Breast epithelium (tissue), 4 donors: Measurements from ENCODE around the gene CFI. TPM values are rescaled to one million over a fixed set of nuclear protein-coding genes. Genes with fewer than 3 reads are reported as not detected.
A peak's percentile ranks its signal among the peaks of the same experiment; 100 is the strongest.

ENCODE experiments used
- DNase-seq, 2 donors: peaks; one replicate each; pipeline ENCODE4 v3.0.0-alpha.2; 2019; ENCODE audit warnings: low spot score in 2 of 2
- H3K27ac ChIP-seq, 2 donors: fragments of 200-600 bp; sonication (generic) in 1 of 2; one replicate each; pipeline ENCODE4 v1.5.1; 2016 to 2019; ENCODE audit warnings: mild to moderate bottlenecking in 1 of 2
- H3K27me3 ChIP-seq, 2 donors: fragments of 200-600 bp; sonication (generic) in 1 of 2; one replicate each; pipeline versions ENCODE4 v1.5.1 to v1.6.0; 2017 to 2019; ENCODE audit warnings: control low read depth in 1 of 2, mild to moderate bottlenecking in 1 of 2
- H3K36me3 ChIP-seq: fragments of 200-600 bp; one replicate; pipeline ENCODE4 v1.5.1; 2019
- H3K4me1 ChIP-seq, 2 donors: fragments of 200-600 bp; sonication (generic); one replicate each; pipeline ENCODE4 v1.5.1; 2016 to 2019; ENCODE audit warnings: control low read depth in 1 of 2
- H3K4me3 ChIP-seq, 3 donors: fragments of 200-600 bp; sonication (generic); 1 replicate in 2 of 3; 2 replicates in 1 of 3; pipeline ENCODE4 v1.5.1; 2016 to 2019; ENCODE audit warnings: mild to moderate bottlenecking in 3 of 3, moderate library complexity in 2 of 3
- H3K9me3 ChIP-seq, 2 donors: fragments of 200-600 bp; sonication (generic) in 1 of 2; one replicate each; pipeline ENCODE4 v1.5.1; 2016 to 2019; ENCODE audit warnings: control low read depth in 1 of 2
- POLR2A ChIP-seq: fragments of 450-650 bp; IDR thresholded peaks from one replicate; pipeline ENCODE4 v1.6.1; 2016; ENCODE audit warnings: antibody characterized with exemption, mild to moderate bottlenecking, moderate library complexity
- POLR2AphosphoS5 ChIP-seq, 3 donors: sonication (generic); formaldehyde crosslinking; IDR thresholded peaks; one replicate each; pipeline ENCODE4 v1.6.1; 2017; ENCODE audit warnings: antibody characterized with exemption in 3 of 3
- intact Hi-C: fragments of 100-400 bp; cut with DNase I; formaldehyde crosslinking; loops from one replicate; pipeline ENCODE4 v1.15.1; 2023; ENCODE audit warnings: low total_unique reads
- total RNA-seq, 3 donors: library from RNA; depleted of rRNA; stranded (reverse); fragments of >200 nt; gene quantifications; one replicate each; pipeline ENCODE4 v1.1.0, GENCODE V29; 2016
- TF ChIP-seq, protein P1 (sequence below), 3 donors: fragments of 450-650 bp; IDR thresholded peaks; one replicate each; pipeline ENCODE4 v1.5.1; 2016 to 2017; ENCODE audit warnings: antibody characterized with exemption in 3 of 3, mild to moderate bottlenecking in 3 of 3, moderate library complexity in 3 of 3

The CFI gene
- total RNA-seq: 10 to 100 TPM; 15.8 to 56.5 (median 32.1) TPM

DNA sequence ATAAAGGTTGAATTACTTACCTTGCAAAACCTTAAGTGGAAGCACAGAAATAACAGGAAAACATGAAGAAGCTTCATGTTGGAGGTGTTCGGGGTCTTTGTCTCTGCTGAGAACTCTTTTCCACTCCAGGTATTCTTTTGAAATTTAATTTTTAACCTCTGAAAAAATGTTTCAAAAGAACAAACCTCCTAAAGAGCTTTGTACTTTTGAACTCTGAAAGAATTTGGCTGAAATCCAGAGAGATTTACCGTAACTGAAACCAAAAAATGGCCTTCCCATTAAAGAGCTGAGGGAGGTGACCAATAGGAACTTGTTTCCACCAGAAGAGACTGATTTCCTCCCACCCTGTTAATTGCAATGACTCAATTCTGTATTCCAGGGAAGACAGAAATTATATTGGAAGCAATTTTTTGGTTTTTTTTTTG, at the start of gene CFI:
CFI (minus strand) TSS at position 105 of the 425 bp plus-strand sequence; CDS start at position 77, 28 bp downstream.
- intact Hi-C loops: no loop called here
- Histone ChIP-seq H3K36me3 (no peaks in the 10 kb centered on the region), H3K9me3 (peaks cover 0 to 4% of the 10 kb centered on the region in 2 donors), H3K4me1 (no peaks in the 10 kb centered on the region), H3K27me3 (no peaks in the 10 kb centered on the region), H3K4me3 (peak within 1 kb of the TSS; percentile 17 to 51 (median 36)), H3K27ac (peak within 1 kb of the TSS; percentile 56 to 65)
- TF ChIP-seq POLR2A: no peak
- TF ChIP-seq, protein P1, sequence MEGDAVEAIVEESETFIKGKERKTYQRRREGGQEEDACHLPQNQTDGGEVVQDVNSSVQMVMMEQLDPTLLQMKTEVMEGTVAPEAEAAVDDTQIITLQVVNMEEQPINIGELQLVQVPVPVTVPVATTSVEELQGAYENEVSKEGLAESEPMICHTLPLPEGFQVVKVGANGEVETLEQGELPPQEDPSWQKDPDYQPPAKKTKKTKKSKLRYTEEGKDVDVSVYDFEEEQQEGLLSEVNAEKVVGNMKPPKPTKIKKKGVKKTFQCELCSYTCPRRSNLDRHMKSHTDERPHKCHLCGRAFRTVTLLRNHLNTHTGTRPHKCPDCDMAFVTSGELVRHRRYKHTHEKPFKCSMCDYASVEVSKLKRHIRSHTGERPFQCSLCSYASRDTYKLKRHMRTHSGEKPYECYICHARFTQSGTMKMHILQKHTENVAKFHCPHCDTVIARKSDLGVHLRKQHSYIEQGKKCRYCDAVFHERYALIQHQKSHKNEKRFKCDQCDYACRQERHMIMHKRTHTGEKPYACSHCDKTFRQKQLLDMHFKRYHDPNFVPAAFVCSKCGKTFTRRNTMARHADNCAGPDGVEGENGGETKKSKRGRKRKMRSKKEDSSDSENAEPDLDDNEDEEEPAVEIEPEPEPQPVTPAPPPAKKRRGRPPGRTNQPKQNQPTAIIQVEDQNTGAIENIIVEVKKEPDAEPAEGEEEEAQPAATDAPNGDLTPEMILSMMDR (IDR thresholded peaks at IDR 0.05): no peak
- no peak for TF ChIP-seq POLR2AphosphoS5 (IDR thresholded peaks at IDR 0.05)
- no peak for DNase-seq

DNA sequence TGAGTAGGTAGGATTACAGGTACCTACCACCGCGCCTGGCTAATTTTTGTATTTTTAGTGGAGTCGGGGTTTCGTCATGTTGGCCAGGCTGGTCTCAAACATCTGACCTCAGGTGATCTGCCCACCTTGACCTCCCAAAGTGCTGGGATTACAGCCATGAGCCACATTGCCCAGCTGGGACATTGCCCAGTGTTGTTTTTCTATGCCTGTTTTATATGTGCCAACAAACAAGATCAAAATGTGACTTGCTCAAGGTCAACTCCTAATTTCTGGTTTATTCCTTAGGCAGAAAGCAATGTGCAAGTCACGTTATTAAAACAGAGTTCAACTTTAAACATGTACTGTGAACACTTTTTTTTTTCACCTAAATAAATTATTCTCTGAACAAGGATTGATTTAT, 48.8 kb upstream of the CFI start:
- Histone ChIP-seq H3K9me3 (no peaks in the 10 kb centered on the region), H3K4me1 (no peaks in the 10 kb centered on the region), H3K36me3 (no peaks in the 10 kb centered on the region), H3K27ac (no peak overlapping the region), H3K4me3 (no peak overlapping the region), H3K27me3 (no peaks in the 10 kb centered on the region)
- no peak for TF ChIP-seq POLR2AphosphoS5 (IDR thresholded peaks at IDR 0.05)
- TF ChIP-seq POLR2A: no peak
- TF ChIP-seq, protein P1 (IDR thresholded peaks at IDR 0.05): no peak
- no peak for DNase-seq
- intact Hi-C loops: no loop called here

DNA sequence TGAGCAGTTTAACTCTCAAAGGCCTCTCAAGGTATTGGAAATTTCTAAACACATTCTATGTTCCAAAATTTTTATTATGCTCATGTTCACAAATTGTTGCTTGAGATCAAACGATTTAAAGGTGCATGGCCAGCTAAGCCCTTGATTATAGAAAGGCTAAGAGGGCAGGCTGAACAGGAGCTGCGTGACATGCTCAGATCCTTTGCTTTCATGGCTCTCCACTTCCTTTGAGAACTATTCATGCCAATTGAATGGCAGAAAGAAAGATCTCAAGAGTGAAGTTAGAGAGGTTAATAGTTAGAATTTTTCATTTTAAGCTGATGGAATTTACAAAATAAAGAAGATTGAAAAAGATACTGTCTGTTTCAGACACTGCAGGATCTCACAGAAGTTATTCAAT, 46.7 kb upstream of the CFI start:
- Histone ChIP-seq H3K27ac (no peak overlapping the region), H3K27me3 (no peaks in the 10 kb centered on the region), H3K9me3 (no peaks in the 10 kb centered on the region), H3K36me3 (no peaks in the 10 kb centered on the region), H3K4me3 (no peak overlapping the region), H3K4me1 (no peaks in the 10 kb centered on the region)
- no peak for DNase-seq
- intact Hi-C loops: no loop called here
- TF ChIP-seq POLR2AphosphoS5 (IDR thresholded peaks at IDR 0.05) (no peak), POLR2A (no peak)
- TF ChIP-seq, protein P1 (IDR thresholded peaks at IDR 0.05): no peak

DNA sequence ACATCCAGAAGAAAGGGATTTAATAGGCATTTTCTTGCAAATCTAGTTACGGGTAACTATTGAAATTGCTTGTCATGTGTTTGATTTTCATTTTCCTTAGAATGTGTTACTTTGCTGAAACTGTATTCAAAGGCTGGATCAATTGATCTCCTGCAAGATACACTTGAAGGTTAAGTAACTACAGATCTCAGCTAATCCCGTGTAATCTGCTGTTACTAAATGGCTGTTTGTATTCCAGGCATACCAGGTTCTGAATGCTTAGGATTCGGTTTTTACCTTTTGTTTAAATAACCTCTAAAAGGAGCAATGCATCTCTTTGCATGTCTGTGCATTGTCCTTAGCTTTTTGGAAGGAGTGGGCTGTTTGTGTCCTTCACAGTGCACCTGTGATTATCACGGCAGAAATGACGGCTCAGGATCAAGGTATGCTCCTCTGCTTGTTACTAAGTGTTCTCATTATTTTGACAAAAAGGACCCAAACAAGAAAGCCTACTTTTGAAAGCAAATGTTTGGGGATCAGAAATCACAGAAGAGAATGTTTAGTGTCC, 46.2 kb upstream of the CFI start, which contains the start of gene LRIT3:
LRIT3 (plus strand) TSS at position 212 of the 547 bp plus-strand sequence; CDS start at position 307, 95 bp downstream.
- no peak within 1 kb of the TSS for H3K4me3 ChIP-seq

More for the DNA sequence above, 46.2 kb upstream of the CFI start, which contains the start of gene LRIT3:
- H3K27ac ChIP-seq: no peak within 1 kb of the TSS
- DNase-seq: no peak
- no peaks in the 10 kb centered on the region for H3K9me3 ChIP-seq
- H3K4me1 ChIP-seq: no peaks in the 10 kb centered on the region
- H3K36me3 ChIP-seq: no peaks in the 10 kb centered on the region
- H3K27me3 ChIP-seq: no peaks in the 10 kb centered on the region
- TF ChIP-seq POLR2AphosphoS5 (IDR thresholded peaks at IDR 0.05) (no peak), POLR2A (no peak)
- TF ChIP-seq, protein P1 (IDR thresholded peaks at IDR 0.05): no peak
- intact Hi-C loops: no loop called here
